GM12878 (cell line): ENCODE measurements around the gene PRR7. TPM values are rescaled to one million over a fixed set of nuclear protein-coding genes. Genes with fewer than 3 reads are reported as not detected.

ENCODE experiments used
- ATAC-seq: fragments of 200-7000 bp; cut with Tn5 transposase; 3 replicates; pipeline ENCODE4 v1.9.1; 2020; ENCODE audit warnings: mild to moderate bottlenecking, moderate library complexity
- BruUV-seq: library from RNA; stranded (reverse); fragments of 400-500 nt; replicated peaks from 2 replicates; lab custom pipeline; 2021; lab: Mats Ljungman, UMichigan
- CTCF ChIA-PET: fragments of 300-600 bp; sonication (Branson Sonifier 250); formaldehyde crosslinking; extraction: SDS; loops from one replicate; lab custom pipeline; 2021; ENCODE audit warnings: inconsistent platforms; lab: Yijun Ruan, JAX
- POLR2A ChIA-PET: fragments of 350-600 bp; formaldehyde crosslinking; extraction: SDS; loops from one replicate; lab custom pipeline; 2021; ENCODE audit warnings: inconsistent platforms; lab: Charles Lee
- RAD21 ChIA-PET: fragments of 300-600 bp; sonication (Branson Sonifier 250); formaldehyde crosslinking; loops from one replicate; lab custom pipeline; 2023; ENCODE audit warnings: antibody characterized with exemption; ENCODE audit not compliant: unreplicated experiment; lab: Charles Lee
- SMC1A ChIA-PET: fragments of 300-600 bp; sonication (Branson Sonifier 250); formaldehyde crosslinking; loops from one replicate; lab custom pipeline; 2023; ENCODE audit not compliant: unreplicated experiment, uncharacterized antibody; lab: Charles Lee
- DNase-seq: peaks from one replicate; pipeline ENCODE4 v3.0.0-alpha.2; 2011; ENCODE audit warnings: low read depth, low spot score
- FAIRE-seq: peaks from 3 replicates; lab custom pipeline; 2011; peaks lifted over from hg19 to GRCh38; lab: Jason Lieb, UNC
- H2AFZ ChIP-seq: 2 replicates; pipeline ENCODE4 v1.6.0; 2011; ENCODE audit warnings: low read depth, low read length, control low read depth; ENCODE audit not compliant: control insufficient read depth
- H3K27ac ChIP-seq: 2 replicates; pipeline ENCODE4 v1.5.1; 2011; ENCODE audit warnings: control low read depth; ENCODE audit not compliant: control insufficient read depth, insufficient read depth
- H3K27me3 ChIP-seq, 2 experiments: replicated peaks in 1 of 2; 2 replicates each; pipeline versions ENCODE4 v1.6.0 to v1.6.1; 2011; ENCODE audit warnings: low read length in 1 of 2; ENCODE audit not compliant: control insufficient read depth in 2 of 2, insufficient read depth in 2 of 2
- H3K36me3 ChIP-seq, 2 experiments: 2 replicates each; pipeline ENCODE4 v1.5.1; 2011; ENCODE audit warnings: low read length in 1 of 2; ENCODE audit not compliant: control insufficient read depth in 2 of 2, insufficient read depth in 2 of 2
- H3K4me1 ChIP-seq: 2 replicates; pipeline ENCODE4 v1.6.1; 2011; ENCODE audit warnings: mild to moderate bottlenecking, low read length, moderate library complexity, mixed read lengths; ENCODE audit not compliant: control insufficient read depth, insufficient read depth
- H3K4me2 ChIP-seq: 2 replicates; pipeline ENCODE4 v1.6.0; 2011; ENCODE audit warnings: control low read depth; ENCODE audit not compliant: control insufficient read depth, insufficient read depth
- H3K4me3 ChIP-seq: fragments of 200-600 bp; sonication (generic); 2 replicates; pipeline ENCODE4 v1.5.1; 2016
- H3K79me2 ChIP-seq: 2 replicates; pipeline ENCODE4 v1.6.0; 2011; ENCODE audit warnings: low read length; ENCODE audit not compliant: control insufficient read depth, insufficient read depth
- H3K9ac ChIP-seq: 2 replicates; pipeline ENCODE4 v1.8.0; 2011; ENCODE audit warnings: low read length, control low read depth, mixed read lengths; ENCODE audit not compliant: control insufficient read depth, insufficient read depth
- H3K9me3 ChIP-seq: replicated peaks from 3 replicates; pipeline ENCODE4 v1.5.1; 2011; ENCODE audit warnings: mild to moderate bottlenecking, low read length; ENCODE audit not compliant: control insufficient read depth, insufficient read depth
- H4K20me1 ChIP-seq: 2 replicates; pipeline ENCODE4 v1.6.0; 2011; ENCODE audit not compliant: control insufficient read depth, insufficient read depth
- BACH1 ChIP-seq: fragments of 450-650 bp; IDR thresholded peaks from 2 replicates; pipeline ENCODE4 v1.6.1; 2017; ENCODE audit warnings: mild to moderate bottlenecking, borderline replicate concordance
- BHLHE40 ChIP-seq, 2 experiments: fragments of 450-650 bp in 1 of 2; IDR thresholded peaks; 2 replicates each; pipeline ENCODE4 v1.6.1; 2011 to 2017; ENCODE audit warnings: low read depth in 2 of 2, borderline replicate concordance in 1 of 2, improper control_type of control experiment in 1 of 2, low read length in 1 of 2, mild to moderate bottlenecking in 1 of 2
- CREM ChIP-seq: IDR thresholded peaks from 2 replicates; pipeline ENCODE4 v1.6.1; 2014; ENCODE audit warnings: antibody characterized with exemption, low read depth
- EGR1 ChIP-seq, 2 experiments: IDR thresholded peaks; 1 replicate in 1 of 2; 2 replicates in 1 of 2; pipeline ENCODE4 v1.6.1; 2011 to 2012; ENCODE audit warnings: low read depth in 2 of 2, low read length in 2 of 2, borderline replicate concordance in 1 of 2, mild to moderate bottlenecking in 1 of 2, moderate library complexity in 1 of 2
- EZH2 ChIP-seq: IDR thresholded peaks from 2 replicates; pipeline ENCODE4 v1.6.1; 2012; ENCODE audit warnings: low read depth, mild to moderate bottlenecking, control low read depth, inconsistent platforms, low read length, borderline replicate concordance; ENCODE audit not compliant: control insufficient read depth
- GATAD2B ChIP-seq: fragments of 450-650 bp; conservative IDR thresholded peaks from 2 replicates; pipeline ENCODE4 v1.6.1; 2017; ENCODE audit warnings: low read depth, mild to moderate bottlenecking, moderate library complexity
- IKZF1 ChIP-seq: fragments of 450-650 bp; conservative IDR thresholded peaks from 2 replicates; pipeline ENCODE4 v1.6.1; 2017; ENCODE audit warnings: antibody characterized with exemption, mild to moderate bottlenecking
- IKZF2 ChIP-seq, 2 experiments: fragments of 450-650 bp; IDR thresholded peaks; 2 replicates each; pipeline ENCODE4 v1.6.1; 2017; ENCODE audit warnings: mild to moderate bottlenecking in 2 of 2, moderate library complexity in 2 of 2
- JUND ChIP-seq: IDR thresholded peaks from 2 replicates; pipeline ENCODE4 v1.6.1; 2012; ENCODE audit warnings: low read depth, mild to moderate bottlenecking, low read length, improper control_type of control experiment, moderate library complexity
- MYB ChIP-seq: fragments of 150-350 bp; IDR thresholded peaks from 2 replicates; pipeline ENCODE4 v1.6.1; 2014; ENCODE audit warnings: mild to moderate bottlenecking, low read depth, low read length, borderline replicate concordance
- NBN ChIP-seq: fragments of 450-650 bp; IDR thresholded peaks from 2 replicates; pipeline ENCODE4 v1.6.1; 2016
- NFYA ChIP-seq: IDR thresholded peaks from 2 replicates; pipeline ENCODE4 v1.6.1; 2011; ENCODE audit warnings: low read depth, mild to moderate bottlenecking, low read length, improper control_type of control experiment, borderline replicate concordance
- NR2F1 ChIP-seq: fragments of 450-650 bp; conservative IDR thresholded peaks from 2 replicates; pipeline ENCODE4 v1.6.1; 2017; ENCODE audit warnings: mild to moderate bottlenecking
- PML ChIP-seq: IDR thresholded peaks from 2 replicates; pipeline ENCODE4 v1.6.1; 2012; ENCODE audit warnings: low read length, inconsistent platforms
- POLR2A ChIP-seq: IDR thresholded peaks from 2 replicates; pipeline ENCODE4 v1.6.1; 2011; ENCODE audit warnings: low read depth, mild to moderate bottlenecking, low read length
- RB1 ChIP-seq: fragments of 450-650 bp; formaldehyde crosslinking; IDR thresholded peaks from 2 replicates; pipeline ENCODE4 v1.6.1; 2017; ENCODE audit warnings: mild to moderate bottlenecking, borderline replicate concordance
- RUNX3 ChIP-seq: IDR thresholded peaks from 2 replicates; pipeline ENCODE4 v1.6.1; 2012; ENCODE audit warnings: low read length, inconsistent platforms
- SKIL ChIP-seq: fragments of 450-650 bp; IDR thresholded peaks from 2 replicates; pipeline ENCODE4 v1.6.1; 2017; ENCODE audit warnings: mild to moderate bottlenecking, low read depth, inconsistent platforms; ENCODE audit not compliant: poor library complexity, severe bottlenecking
- SMARCA5 ChIP-seq: fragments of 450-650 bp; IDR thresholded peaks from 2 replicates; pipeline ENCODE4 v1.6.1; 2017; ENCODE audit warnings: mild to moderate bottlenecking
- SREBF2 ChIP-seq: IDR thresholded peaks from 2 replicates; pipeline ENCODE4 v1.6.1; 2012; ENCODE audit warnings: mild to moderate bottlenecking, low read length
- TCF12 ChIP-seq: IDR thresholded peaks from 2 replicates; pipeline ENCODE4 v1.6.1; 2011; ENCODE audit warnings: low read depth, mild to moderate bottlenecking, low read length
- ZBED1 ChIP-seq: IDR thresholded peaks from 2 replicates; pipeline ENCODE4 v1.6.1; 2016; ENCODE audit warnings: borderline replicate concordance
- ZNF24 ChIP-seq: fragments of 450-650 bp; IDR thresholded peaks from 2 replicates; pipeline ENCODE4 v1.6.1; 2017; ENCODE audit warnings: antibody characterized with exemption, mild to moderate bottlenecking
- WGBS: methylation state at CpG from one replicate; pipeline ENCODE4 v1.1.6; 2016; ENCODE audit warnings: low lambda C conversion rate; ENCODE audit not compliant: insufficient replicate concordance, insufficient coverage; ENCODE audit errors: missing lambda C conversion rate; 5-methylcytosine and 5-hydroxymethylcytosine counted together
- in situ Hi-C: fragments of 300-500 bp; cut with MboI; formaldehyde crosslinking; loops from 9 replicates; pipeline ENCODE4 v1.14.3; 2018; ENCODE audit warnings: mixed read lengths
- intact Hi-C: fragments of 100-400 bp; cut with micrococcal nuclease; formaldehyde crosslinking; loops from one replicate; pipeline ENCODE4 v1.14.2; 2022; ENCODE audit not compliant: unreplicated experiment
- polyA plus RNA-seq, 11 experiments: library from polyadenylated mRNA; depleted of rRNA in 4 of 11; unstranded in 6 of 11; stranded (reverse) in 5 of 11; fragments of >200 nt; fragmentation: Nextera tagmentation in 4 of 11; fragmentation: Illumina TruSeq in 1 of 11; extraction: Ambion mirVana in 4 of 11; extraction: Trizol in 1 of 11; gene quantifications; 1 replicate in 1 of 11; 2 replicates in 10 of 11; pipeline versions ENCODE4 v1.2.1 to v1.2.3, GENCODE V29; 2011 to 2016; ENCODE audit warnings: inconsistent platforms in 2 of 11, missing spikeins in 2 of 11, low read depth in 1 of 11
- total RNA-seq, 4 experiments: library from RNA; depleted of rRNA in 3 of 4; stranded (reverse); fragments of >200 nt in 3 of 4; fragmentation: Illumina TruSeq in 1 of 4; extraction: Trizol in 1 of 4; gene quantifications; 2 replicates each; pipeline versions ENCODE4 v1.2.1 to v1.2.3, GENCODE V29; 2013 to 2021

The PRR7 gene
- total and polyA plus RNA-seq, 10 of the 15 experiments (the other 5 are each of a cell fraction or from before 2014, with no cell fraction given) = 0.09 to 18.8 (median 4.6) TPM; not detected in 2

GRCh38 chr5:177472460-177473442 is 26.1 kb downstream of the PRR7 start:
- H3K27me3 ChIP-seq = no peaks in the 10 kb centered on the region
- H3K9me3 ChIP-seq = no peaks in the 10 kb centered on the region
- intact Hi-C loops = no loop called here
- H3K4me3 ChIP-seq = peak overlapping the region; percentile 46
- CTCF ChIA-PET = interaction anchor here (0.8 to 2.4 kb wide), 7 partner anchors 13 to 82 kb away, joined by 3 to 13 read pairs (median 3); no protein-coding TSS in a partner anchor
- peaks cover 4% of the 10 kb centered on the region; the same call in 1 of the 2 replicates for H3K79me2 ChIP-seq
- ATAC-seq (peak; percentile 69), FAIRE-seq (no peak), DNase-seq (no peak)
- POLR2A ChIA-PET = interaction anchor here (0.6 to 1.6 kb wide), 6 partner anchors 10 to 36 kb away, joined by 3 to 6 read pairs (median 3); partner anchors contain the start of gene DOK3
- RAD21 ChIA-PET = interaction anchor here (0.7 to 2.0 kb wide), 6 partner anchors 15 to 82 kb away, joined by 3 to 7 read pairs (median 4); partner anchors contain the start of gene PDLIM7
- H4K20me1 ChIP-seq = no peaks in the 10 kb centered on the region
- no TSS peak for BruUV-seq
- SMC1A ChIA-PET = interaction anchor here (0.8 kb wide), 1 partner anchor 29 kb away, joined by 3 read pairs; no protein-coding TSS in a partner anchor
- H3K4me2 ChIP-seq = peak overlapping the region; percentile 89
- in situ Hi-C loops = no loop called here
- WGBS = 5% methylated on average over 23 of the region's 93 CpGs
- H3K4me1 ChIP-seq = peaks cover 12% of the 10 kb centered on the region
- H2AFZ ChIP-seq = peak overlapping the region; percentile 56
- peak overlapping the region; percentile 61 for H3K9ac ChIP-seq
- peak overlapping the region; percentile 2; the same call in 1 of the 2 replicates for H3K27ac ChIP-seq
- H3K36me3 ChIP-seq = no peaks in the 10 kb centered on the region
- TF ChIP-seq JUND = no peak
- TF ChIP-seq SREBF2 = no peak
- no peak for TF ChIP-seq ZBED1
- TF ChIP-seq TCF12 = 0 out of 2 replicates have a peak, but pooled peaks have one; percentile 39
- TF ChIP-seq IKZF2 (IDR thresholded peaks at IDR 0.05) = no peak
- peak in 1 of 2 experiments; percentile 57; a peak in 2 of 3 replicates for TF ChIP-seq EGR1 (IDR thresholded peaks at IDR 0.05; ENCODE audit: borderline replicate concordance in 1 of 2, low read depth in 2 of 2, low read length in 2 of 2)
- no peak for TF ChIP-seq NFYA
- TF ChIP-seq BACH1 = no peak
- no peak for TF ChIP-seq PML
- TF ChIP-seq ZNF24 = no peak
- TF ChIP-seq GATAD2B = peak; percentile 14; the same call in 1 of the 2 replicates
- peak; percentile 74 for TF ChIP-seq POLR2A
- TF ChIP-seq SMARCA5 = peak; percentile 7; the same call in 1 of the 2 replicates
- no peak for TF ChIP-seq SKIL
- TF ChIP-seq EZH2 = no peak
- 0 out of 2 replicates have a peak, but pooled peaks have one; percentile 20 for TF ChIP-seq IKZF1
- TF ChIP-seq NBN = peak; percentile 51; the same call in 1 of the 2 replicates
- peak; percentile 50; the same call in 1 of the 2 replicates for TF ChIP-seq NR2F1
- TF ChIP-seq BHLHE40 (IDR thresholded peaks at IDR 0.05; ENCODE audit: borderline replicate concordance in 1 of 2, low read depth in 2 of 2, low read length in 1 of 2) = no peak
- TF ChIP-seq RB1 = no peak
- no peak for TF ChIP-seq MYB
- TF ChIP-seq CREM = no peak; the same call in 1 of the 2 replicates
- TF ChIP-seq RUNX3 = peak; percentile 49
